Parathyroid adenoma (tissue), 2 donors: Measurements from ENCODE around the gene CD46.

Experiments
- H2AFZ ChIP-seq: fragments of 300-600 bp; sonication (generic); one replicate; pipeline ENCODE4 v1.7.0; 2017; ENCODE audit warnings: antibody characterized with exemption, mild to moderate bottlenecking
- H3K27ac ChIP-seq: fragments of 300-600 bp; sonication (generic); one replicate; pipeline ENCODE4 v1.7.0; 2017
- H3K27me3 ChIP-seq: fragments of 300-600 bp; sonication (generic); one replicate; pipeline ENCODE4 v1.7.0; 2017; ENCODE audit warnings: low read length; ENCODE audit not compliant: control insufficient read depth, insufficient read depth
- H3K36me3 ChIP-seq: fragments of 300-600 bp; sonication (generic); one replicate; pipeline ENCODE4 v1.7.0; 2017; ENCODE audit warnings: low read length; ENCODE audit not compliant: control insufficient read depth, insufficient read depth
- H3K4me1 ChIP-seq: fragments of 300-600 bp; sonication (generic); one replicate; pipeline ENCODE4 v1.7.0; 2017; ENCODE audit warnings: control low read depth
- H3K4me2 ChIP-seq: fragments of 300-600 bp; sonication (generic); one replicate; pipeline ENCODE4 v1.7.0; 2017; ENCODE audit warnings: low read length
- H3K4me3 ChIP-seq: fragments of 300-600 bp; sonication (generic); one replicate; pipeline ENCODE4 v1.7.0; 2017; ENCODE audit warnings: low read depth, low read length
- H3K79me2 ChIP-seq: fragments of 300-600 bp; sonication (generic); one replicate; pipeline ENCODE4 v1.7.0; 2017; ENCODE audit warnings: control low read depth
- H3K9ac ChIP-seq: fragments of 300-600 bp; sonication (generic); one replicate; pipeline ENCODE4 v1.7.0; 2017; ENCODE audit warnings: mild to moderate bottlenecking
- H3K9me3 ChIP-seq: fragments of 300-600 bp; sonication (generic); one replicate; pipeline ENCODE4 v1.7.0; 2017; ENCODE audit warnings: low read length; ENCODE audit not compliant: control insufficient read depth
- CTCF ChIP-seq: fragments of 300-600 bp; sonication (generic); IDR thresholded peaks from one replicate; pipeline ENCODE4 v1.7.0; 2017; ENCODE audit warnings: antibody characterized with exemption, mild to moderate bottlenecking
- donor health status: primary hyperparathyroidism.

The CD46 gene

DNA sequence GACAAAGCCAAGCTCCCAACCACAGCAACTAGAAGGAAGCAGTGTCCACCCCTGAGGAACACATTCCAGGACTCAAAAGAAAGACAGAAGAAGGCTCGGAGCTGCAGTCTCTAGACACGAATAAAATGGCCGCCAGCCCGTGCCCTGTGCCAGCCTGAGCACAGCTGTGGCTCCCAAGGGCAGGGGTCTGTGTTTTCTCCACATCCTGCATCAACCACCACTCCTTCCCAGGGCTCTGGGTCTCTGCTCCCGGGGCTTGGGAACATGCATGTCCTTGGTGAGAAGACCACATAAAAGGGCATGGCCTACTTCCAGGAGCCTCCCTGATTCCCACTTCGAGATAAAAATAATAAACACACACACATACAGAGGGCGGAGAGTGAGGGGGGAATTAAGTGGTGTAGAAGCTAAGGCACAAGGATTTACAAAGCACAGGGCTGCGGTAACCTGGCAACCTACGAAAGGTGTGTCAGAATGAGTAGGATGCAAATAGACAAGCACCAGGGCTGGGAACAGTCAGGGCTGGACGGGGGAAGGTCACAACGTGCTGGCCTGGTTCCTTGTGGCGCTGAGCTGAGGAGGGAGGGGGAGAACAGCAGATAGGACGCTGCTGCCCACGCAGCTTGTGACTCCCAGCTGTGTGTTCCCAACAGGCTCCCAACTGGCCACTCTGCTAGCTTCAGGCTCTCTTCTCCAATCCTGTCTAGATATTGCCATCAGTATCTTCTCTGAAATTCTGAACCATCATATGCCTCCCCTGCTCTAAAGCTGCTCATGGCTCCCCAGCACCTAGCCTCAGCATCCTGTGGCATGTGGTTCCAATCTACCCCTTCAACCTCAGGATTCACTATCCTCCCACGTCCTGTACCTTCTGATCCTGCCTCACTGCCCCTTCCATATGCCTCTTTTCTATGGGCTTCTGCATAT is 86.6 kb downstream of the CD46 start:
- Histone ChIP-seq H3K4me3 (no peak overlapping the region), H3K4me1 (peaks cover 9% of the 10 kb centered on the region), H3K9me3 (no peaks in the 10 kb centered on the region), H3K79me2 (peaks cover 72% of the 10 kb centered on the region), H3K27me3 (no peaks in the 10 kb centered on the region), H3K27ac (no peak overlapping the region), H3K9ac (no peak overlapping the region), H3K36me3 (no peaks in the 10 kb centered on the region), H3K4me2 (no peak overlapping the region), H2AFZ (no peak overlapping the region)
- TF ChIP-seq CTCF: no peak

- TF ChIP-seq CTCF: no peak
- H3K27me3 ChIP-seq: no peaks in the 10 kb centered on the region
- H3K9ac ChIP-seq: no peak overlapping the region
- no peaks in the 10 kb centered on the region for H3K36me3 ChIP-seq
- no peak overlapping the region for H3K4me2 ChIP-seq
- H3K4me3 ChIP-seq: no peak overlapping the region
- H3K27ac ChIP-seq: no peak overlapping the region
- peaks cover 74% of the 10 kb centered on the region for H3K79me2 ChIP-seq
- no peaks in the 10 kb centered on the region for H3K9me3 ChIP-seq
- no peak overlapping the region for H2AFZ ChIP-seq
- H3K4me1 ChIP-seq: peaks cover 9% of the 10 kb centered on the region
Observed at GRCh38 chr1:207839083-207839413, 87.2 kb downstream of the CD46 start.

- Histone ChIP-seq H3K27me3 (no peaks in the 10 kb centered on the region), H3K36me3 (no peaks in the 10 kb centered on the region), H3K9ac (no peak overlapping the region), H3K79me2 (peaks cover 76% of the 10 kb centered on the region), H3K4me3 (no peak overlapping the region), H2AFZ (no peak overlapping the region), H3K9me3 (no peaks in the 10 kb centered on the region), H3K4me2 (no peak overlapping the region), H3K27ac (no peak overlapping the region), H3K4me1 (peaks cover 15% of the 10 kb centered on the region)
- no peak for TF ChIP-seq CTCF
Observed at GRCh38 chr1:207840380-207840779, 88.5 kb downstream of the CD46 start.

- no peak overlapping the region for H3K4me3 ChIP-seq
- H3K27ac ChIP-seq: no peak overlapping the region
- H3K4me1 ChIP-seq: peaks cover 17% of the 10 kb centered on the region
- no peak overlapping the region for H3K9ac ChIP-seq
- H3K4me2 ChIP-seq: no peak overlapping the region
- no peaks in the 10 kb centered on the region for H3K9me3 ChIP-seq
- peaks cover 72% of the 10 kb centered on the region for H3K79me2 ChIP-seq
- no peaks in the 10 kb centered on the region for H3K36me3 ChIP-seq
- no peak for TF ChIP-seq CTCF
- H2AFZ ChIP-seq: no peak overlapping the region
- H3K27me3 ChIP-seq: no peaks in the 10 kb centered on the region
Observed at GRCh38 chr1:207841293-207841692, 89.4 kb downstream of the CD46 start.

DNA sequence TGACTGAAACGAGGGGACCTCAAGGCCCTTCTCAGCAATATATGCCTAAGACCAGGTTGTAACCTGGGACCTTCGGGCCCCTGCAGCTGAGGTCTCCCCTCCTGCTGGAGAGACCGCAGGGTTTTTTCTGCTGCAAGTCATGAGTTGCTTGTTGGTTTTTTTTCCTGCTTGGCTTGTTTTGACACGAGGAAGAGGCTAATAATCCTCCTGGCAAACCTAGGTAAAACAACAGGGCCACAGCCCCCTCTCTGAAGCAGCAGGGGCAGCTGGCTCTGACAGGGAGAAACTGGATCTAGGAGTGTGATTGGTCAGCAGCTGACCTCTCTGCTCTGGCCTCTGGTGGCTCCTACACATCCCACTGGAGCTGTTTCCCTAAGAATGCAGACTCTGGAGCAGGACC is 90.0 kb downstream of the CD46 start:
- Histone ChIP-seq H3K4me2 (no peak overlapping the region), H3K27me3 (no peaks in the 10 kb centered on the region), H3K4me3 (no peak overlapping the region), H3K9me3 (no peaks in the 10 kb centered on the region), H3K4me1 (peaks cover 17% of the 10 kb centered on the region), H2AFZ (no peak overlapping the region), H3K36me3 (no peaks in the 10 kb centered on the region), H3K79me2 (peaks cover 67% of the 10 kb centered on the region), H3K9ac (no peak overlapping the region), H3K27ac (no peak overlapping the region)
- no peak for TF ChIP-seq CTCF
